HG02938 (cell line): ENCODE data around the gene STK10.

ENCODE experiments used
- ATAC-seq: cut with Tn5 transposase; IDR thresholded peaks from one replicate; pipeline ENCODE4 v1.9.1; 2021; ENCODE audit warnings: mild to moderate bottlenecking, moderate library complexity; ENCODE audit not compliant: unreplicated experiment

Gene STK10

DNA sequence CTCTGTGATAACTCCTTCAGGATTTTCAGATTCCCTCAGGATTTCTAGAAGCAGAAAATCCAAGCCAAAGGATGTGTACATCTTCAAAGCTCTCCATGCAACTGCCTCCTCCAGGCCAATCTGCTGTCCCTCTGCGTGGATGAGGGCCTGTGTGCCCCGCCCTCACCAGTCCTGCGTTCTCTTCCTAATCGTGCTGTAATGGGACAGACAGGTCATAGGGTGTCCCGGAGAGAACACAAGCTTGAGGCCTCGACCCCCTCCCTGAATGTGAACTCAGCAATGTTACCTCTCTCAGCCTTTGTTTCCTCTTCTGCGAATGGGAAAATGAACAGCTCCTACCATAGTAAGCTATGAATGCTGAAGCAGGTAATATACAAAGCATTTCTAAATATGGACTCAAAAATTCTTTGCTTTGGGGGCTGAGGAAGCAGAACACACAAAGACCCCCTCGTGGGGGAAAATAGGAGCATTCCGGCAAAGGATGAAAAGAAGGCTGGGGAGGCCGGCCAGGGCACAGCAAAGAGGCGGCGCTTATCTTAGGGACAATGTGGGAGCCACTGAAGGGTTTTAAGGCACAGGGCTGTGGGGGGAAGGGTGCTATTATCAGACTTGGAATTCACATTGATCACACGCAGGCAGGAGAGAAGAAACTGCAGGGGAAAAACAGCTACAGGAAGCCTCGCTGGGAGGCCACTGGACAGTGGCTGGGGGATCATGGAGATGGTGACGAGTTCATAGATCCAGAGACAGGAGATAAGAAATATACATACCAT lies 124.4 kb downstream of the STK10 start:
- ATAC-seq, result no peak

DNA sequence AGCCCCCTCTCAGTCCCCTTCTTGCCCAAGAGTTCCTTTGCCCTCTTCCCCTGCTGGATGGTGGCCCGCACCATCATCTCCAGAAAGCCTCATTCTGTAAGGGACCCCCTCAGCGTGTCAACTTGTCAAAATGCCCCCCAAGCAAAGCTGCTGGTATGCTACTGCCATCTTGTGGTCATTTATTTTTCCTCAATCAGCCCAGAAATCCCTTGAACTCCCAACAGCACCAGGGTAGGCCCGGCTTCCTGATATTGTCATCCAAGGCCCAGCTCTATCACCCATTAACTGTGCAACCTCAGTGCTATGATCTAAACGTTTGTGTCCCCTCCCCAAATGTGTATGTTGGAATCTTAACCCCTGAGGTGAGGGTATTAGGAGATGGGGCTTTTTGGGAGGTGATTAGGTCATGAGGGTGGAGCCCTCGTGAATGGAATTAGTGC lies 128.3 kb downstream of the STK10 start:
- no peak for ATAC-seq

DNA sequence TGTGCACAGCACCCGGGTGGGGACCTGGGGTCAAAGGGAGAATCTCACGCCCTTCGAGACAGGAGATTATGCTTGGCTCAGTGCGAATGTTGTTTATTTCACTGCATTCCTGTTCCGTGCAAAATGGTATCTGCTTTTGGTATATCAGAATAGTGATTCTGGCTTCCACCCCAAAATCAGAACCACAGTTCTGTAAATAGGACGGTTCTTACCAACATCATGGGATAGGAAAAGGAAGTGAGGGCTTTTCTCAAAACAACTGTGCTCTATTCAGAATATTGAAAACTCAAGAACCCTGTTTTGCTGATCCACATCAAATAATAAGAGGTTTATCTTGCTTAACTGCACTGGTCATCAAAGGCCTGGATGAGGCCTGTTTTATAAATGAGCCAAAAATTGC lies 129.9 kb downstream of the STK10 start:
- ATAC-seq, result no peak

DNA sequence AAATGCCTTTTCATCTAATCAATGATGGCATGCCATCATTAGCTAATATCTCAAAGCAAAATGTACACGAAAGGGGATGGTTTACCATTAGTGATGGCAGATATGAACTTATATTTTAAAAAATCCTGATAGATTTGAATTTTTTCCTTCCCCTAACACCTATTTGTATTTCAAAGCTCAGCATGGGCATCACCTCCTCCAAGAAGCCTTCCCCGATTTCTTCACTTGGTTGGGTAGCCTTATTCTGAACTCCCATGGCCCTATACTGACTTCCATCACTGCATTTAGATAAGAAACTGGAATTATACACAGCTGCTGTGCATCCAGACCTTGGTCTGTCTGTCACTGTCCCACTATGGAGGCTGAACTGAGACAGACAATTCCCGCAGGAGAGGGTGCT lies 132.0 kb downstream of the STK10 start:
- ATAC-seq, result no peak

DNA sequence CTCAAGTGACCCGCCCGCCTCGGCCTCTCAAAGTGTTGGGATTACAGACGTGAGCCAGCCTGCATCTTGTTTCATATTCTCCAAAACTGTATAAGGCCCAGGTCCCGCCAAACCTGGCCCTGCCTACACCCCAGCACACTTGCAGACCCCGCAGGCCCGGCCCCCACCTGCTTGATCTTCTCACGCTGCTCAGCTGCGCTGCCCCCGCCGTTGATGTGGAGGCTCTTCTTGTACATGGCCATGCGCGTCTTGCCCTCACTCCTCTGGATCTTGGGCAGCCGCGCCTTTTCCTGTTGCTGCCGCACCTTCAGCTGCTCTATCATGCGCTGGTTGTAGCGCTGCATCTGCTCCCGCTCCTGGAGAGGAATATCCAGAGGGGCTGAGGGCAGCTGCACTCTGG lies 132.6 kb downstream of the STK10 start:
- ATAC-seq, result no peak

DNA sequence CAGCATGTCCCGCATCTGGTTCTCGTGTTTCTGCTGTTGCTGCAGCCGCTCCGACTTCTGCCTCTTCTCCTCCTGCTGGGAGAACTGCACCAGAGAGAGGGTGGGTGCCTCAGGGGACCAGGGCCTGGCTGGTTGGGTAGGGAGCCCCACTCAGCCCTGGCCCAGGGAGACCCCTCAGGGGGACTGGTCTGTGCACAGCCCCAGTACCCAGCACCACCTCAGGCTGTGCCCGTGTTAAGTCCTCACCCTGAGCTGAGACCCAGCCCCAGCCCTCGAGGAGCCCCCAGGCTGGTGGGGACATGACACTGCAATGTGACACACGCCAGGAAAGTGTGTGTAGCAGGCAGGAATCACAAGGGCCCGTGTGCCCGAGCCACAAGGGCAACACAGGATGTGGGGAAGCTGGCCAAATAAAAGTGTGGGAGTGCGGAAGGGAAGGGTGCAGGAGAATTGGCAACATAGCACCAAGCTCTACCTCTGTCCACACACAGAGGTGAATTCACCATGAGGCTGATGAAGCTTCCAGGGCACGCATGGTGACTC lies 133.3 kb downstream of the STK10 start:
- no peak for ATAC-seq

DNA sequence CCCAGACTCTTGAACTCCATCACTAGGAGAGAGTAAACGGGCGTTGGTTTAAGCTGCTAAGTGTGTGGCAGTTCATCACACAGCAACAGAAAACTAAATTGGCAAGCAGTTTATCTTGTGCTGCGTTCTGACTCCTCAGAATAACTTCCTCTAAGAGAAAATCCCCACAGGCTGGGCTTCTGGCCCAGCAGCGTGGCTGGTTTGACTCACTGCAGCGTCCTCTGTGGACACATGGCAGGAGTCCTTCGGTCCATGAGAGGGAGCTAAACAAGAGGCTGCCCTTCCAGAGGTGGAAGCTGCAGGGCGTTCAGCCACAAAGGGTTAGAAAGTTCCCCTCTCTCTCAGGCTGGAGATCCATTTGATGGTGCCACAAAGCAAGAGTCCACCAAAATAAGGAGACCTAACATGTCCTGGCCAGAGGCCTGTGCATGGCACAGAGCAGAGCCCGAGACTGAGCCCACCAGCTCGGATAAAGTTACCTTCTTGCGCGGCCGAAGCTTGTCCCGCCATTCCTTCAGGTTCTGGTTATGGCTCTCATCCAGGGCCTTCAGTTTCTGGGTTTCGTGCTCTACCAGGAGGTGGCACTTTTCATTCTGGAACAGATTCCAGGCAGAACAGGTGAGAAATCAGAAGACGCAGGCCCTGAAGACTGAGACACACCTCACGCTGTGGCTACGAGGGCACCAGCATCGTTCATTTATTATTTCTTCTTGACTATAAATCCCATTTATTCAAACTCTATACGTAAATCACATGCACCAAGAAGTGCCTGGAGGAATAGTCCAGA lies 135.4 kb downstream of the STK10 start:
- no peak for ATAC-seq

DNA sequence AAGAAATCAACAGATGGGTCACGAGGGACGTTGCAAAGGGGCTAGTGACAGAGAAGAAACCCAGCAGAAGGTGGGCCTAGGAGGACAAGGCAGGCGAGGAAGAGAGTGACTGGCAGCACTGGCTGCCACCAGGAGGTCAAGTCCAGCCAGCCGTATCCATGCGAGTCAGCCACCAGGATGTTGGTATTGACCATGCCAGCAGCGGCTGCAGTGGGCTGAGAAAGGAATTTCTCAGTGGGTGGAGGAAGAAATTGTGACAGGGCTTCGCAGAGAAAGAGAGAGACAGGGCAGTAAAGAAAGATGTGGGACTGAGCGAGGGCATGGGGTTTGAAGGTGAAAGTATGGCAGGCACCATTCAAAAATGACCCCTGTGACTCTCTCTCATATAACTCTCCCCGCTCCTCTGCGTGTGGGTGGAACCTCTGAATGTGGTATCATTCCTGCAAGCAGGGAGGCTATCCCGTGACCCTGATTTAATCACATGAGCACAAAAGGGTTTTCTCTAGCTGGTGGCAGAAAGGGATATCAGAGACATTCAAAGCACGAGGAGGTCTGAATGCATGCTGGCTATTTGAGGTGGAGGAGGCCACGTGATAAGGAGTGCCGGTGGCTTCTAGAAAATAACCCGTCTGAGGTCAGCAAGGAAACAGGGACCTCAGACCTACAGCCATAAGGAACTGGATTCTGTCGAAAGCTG lies 136.2 kb downstream of the STK10 start:
- no peak for ATAC-seq

DNA sequence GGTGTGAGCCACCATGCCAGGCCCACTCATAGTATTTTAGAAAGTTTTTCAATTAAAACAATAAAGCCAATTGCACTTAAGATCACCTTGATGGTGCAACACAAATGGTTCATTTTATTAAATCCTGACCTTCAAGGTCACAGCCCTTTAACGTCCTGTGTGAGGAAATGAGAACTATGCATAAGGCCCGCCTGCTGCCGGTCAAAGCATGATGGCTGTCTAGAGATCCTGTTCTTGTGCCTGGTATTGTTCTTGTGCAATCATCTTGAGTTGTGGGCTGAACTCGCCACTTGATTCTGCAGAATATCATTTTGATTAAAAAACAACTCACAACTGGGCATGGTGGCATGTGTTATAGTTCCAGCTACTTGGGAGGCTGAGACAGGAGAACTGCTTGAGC lies 137.9 kb downstream of the STK10 start:
- ATAC-seq, result no peak

DNA sequence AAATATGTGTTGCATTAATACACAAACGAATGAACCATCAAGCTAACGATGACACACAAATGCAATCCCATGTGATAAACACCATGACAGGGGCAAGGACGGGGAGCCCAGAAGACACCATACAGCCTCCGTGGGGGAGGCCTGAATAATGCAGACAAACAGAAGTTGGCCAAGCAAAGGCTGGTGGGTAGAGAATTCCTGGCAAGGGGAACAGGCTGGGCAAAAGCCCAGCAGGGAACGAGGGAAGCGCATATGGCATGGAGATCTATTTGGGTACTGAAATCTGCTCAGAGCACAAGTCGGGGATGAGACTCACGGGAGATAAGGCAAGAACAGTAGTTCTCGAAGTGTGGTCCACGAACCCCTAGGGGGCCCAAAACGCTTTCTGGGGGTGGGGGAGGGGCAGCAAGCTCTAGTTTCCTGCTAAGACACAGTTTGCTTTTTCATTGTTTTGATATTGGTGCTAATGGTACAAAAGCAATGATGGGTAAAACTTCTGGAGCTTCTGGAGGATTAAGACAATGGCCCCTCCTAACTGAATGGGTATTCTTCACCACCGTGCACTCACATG lies 138.7 kb downstream of the STK10 start:
- no peak for ATAC-seq

DNA sequence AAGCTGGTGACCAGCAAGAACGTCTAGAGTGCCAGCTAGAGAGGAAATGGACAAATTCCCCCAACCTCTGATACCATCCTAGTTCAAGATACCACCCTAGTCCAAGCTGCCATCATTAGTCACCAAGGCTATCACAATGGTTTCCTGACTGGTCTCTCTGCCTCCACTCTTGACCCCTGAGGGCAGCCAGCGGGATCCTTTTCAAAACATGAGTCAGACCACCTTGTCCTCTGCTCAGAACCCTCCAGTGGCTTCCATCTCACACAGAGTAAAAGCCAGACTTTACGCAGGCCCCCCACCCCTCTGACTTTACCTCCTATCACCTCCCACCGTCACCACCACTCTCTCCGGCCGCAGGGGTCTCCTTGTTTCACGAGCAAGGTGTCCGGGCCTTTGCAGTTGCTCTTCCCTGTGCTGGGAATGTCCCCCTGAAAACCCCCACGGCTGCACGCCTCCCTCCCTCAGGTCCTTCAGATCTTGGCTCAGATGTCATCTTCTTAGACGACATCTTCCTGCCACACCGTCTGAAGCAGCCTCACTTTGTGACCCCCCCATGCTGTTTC lies 139.4 kb downstream of the STK10 start:
- no peak for ATAC-seq

DNA sequence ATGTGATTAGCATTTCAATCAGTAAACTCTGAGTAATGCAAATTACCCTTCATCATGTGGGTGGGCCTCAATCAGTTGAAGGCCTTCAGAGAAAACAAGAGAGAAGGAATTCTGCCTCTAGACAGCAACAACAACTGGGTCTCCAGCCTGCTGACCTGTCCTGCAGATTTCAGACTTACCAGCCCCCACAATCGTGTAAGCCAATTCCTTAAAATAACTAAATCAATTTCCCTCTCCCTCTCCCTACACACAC lies 139.9 kb downstream of the STK10 start:
- ATAC-seq, result no peak

DNA sequence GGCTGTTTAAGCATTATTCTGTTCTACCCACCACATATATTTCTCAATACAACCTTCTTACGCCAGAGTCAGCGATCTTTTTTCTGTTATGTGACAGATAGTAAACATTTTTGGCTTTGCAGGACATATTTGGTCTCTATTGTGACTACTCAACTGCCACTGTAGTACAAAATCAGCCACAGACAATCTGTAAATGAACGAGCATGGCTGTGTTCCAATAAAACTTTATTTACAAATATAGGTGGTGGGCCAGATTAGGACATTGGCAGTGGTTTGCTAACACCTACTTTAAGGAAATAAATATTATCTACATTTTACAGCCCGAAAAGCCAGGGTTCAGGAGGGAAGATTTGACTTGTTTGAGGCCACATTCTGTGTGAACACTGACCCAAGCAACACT lies 141.4 kb downstream of the STK10 start:
- no peak for ATAC-seq

DNA sequence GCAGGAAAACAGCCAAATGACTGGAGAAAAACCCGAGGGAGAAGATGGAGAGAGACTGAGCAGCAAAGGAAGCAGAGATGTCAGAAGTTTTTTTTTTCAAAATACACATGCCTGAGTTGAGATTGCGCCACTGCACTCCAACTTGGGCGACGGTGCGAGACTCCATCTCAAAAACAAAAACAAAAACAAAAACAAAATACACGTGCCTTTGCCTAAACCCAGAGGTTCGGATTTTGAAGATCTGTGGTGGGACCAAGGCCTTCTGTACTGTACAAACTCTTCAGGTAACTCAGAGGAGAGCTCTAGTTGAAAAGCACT lies 142.8 kb downstream of the STK10 start:
- no peak for ATAC-seq

DNA sequence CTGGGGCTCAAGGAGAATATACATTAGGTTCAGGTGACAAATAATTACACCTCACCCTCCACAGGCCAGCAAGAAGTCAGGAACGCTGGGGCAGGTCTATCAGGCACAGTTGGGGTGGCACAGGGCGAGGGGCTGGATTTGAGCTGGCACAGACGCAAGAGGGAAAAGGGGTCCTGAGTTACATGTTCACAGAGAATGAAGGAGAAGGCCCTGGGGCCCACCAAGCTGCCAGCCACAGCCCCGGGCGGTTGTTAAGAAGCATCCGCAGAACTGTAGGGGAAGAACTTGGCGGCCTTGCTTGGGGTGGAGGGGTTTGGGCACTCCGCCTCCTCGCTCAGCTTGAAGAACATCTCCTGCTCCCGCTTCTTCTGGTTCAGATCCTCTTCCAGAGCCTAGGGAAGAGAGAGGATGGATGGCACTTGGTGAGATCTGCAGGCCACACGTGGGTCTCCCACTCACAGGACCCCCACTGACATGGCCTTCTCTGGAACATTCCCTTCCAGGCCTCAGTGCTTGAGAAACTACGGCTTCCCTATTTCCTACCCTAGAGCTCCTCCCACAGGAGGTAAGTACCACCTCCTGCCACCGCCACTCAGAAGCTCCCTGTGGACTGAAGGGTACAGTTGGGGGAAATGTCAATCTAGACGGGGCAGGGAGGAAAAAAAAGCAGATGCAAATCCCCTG lies 143.3 kb downstream of the STK10 start:
- no peak for ATAC-seq

DNA sequence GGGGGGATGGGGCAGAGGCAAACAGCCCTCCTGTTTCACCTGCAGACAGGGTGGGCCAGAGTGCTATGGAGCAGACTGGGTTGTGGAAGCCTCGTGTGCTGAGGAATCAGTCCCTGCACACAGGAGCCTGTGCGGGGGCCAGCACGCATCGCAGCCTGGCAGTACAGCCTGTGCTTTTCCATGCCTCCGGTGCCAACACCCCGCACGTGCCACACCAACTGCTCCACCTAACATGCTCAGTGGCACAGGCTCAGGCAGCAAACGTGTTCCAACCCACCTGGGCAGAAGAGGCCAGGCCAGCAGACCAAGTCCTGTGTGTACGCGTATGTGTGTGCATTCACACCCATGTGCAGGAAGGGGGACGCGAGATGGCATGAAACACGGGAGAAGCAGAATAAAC lies 144.2 kb downstream of the STK10 start:
- no peak for ATAC-seq

DNA sequence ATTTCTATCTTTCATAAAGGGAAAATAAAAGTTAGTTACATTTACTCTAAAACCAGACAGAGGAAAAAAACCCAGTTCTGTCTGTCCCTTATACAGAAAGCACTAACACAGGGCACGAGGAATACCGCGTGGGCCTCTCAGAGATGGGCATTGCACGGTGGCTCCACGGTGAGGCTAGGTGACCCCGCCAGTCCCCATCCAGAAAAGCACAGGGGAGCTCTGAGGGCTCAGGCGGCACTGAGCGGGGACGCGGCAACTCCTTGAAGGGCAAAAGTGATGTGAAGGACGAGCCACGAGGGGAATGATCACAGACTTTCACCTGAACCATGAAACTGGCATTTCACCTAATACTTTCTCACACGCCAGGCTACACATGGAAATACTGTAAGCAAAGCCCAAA lies 145.8 kb downstream of the STK10 start:
- ATAC-seq, result no peak

DNA sequence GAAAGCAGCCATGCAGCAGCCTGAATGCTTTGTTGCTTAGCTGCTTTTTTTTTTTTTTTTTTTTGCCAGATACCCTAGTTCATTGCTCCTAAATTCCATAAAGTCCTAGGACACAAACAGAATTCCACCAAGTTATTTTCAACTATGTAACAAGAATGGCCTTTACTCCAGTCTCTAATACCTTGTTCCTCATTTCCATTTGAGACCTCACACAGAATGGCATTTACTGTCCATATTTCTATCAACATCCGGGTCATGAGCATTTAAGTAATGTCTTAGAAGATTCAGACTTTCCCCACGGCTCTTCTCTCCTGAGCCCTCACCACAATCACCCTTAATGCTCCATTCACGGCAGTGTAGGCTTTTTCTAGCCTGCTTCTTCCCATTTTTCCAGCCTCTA lies 149.9 kb downstream of the STK10 start:
- no peak for ATAC-seq

DNA sequence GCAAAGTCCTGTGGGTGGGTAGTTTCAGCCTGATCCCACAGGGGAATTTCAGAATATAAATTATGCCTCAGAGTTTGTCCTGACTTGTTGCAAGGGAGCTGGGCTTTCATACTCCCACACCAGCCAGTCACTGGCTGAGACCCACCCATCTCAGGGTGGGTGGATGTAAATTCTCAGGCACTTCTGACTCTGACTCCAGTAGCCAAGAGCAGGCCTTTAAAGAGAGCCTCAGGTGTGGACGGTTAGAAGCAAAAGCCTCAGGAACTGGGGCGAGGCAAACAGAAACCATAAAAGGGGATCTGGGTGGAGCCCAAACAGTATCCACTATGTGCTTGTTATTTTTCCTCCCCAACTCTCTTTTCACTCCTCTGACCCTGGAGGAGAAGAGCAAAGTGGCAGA lies 153.0 kb downstream of the STK10 start:
- ATAC-seq, result no peak

DNA sequence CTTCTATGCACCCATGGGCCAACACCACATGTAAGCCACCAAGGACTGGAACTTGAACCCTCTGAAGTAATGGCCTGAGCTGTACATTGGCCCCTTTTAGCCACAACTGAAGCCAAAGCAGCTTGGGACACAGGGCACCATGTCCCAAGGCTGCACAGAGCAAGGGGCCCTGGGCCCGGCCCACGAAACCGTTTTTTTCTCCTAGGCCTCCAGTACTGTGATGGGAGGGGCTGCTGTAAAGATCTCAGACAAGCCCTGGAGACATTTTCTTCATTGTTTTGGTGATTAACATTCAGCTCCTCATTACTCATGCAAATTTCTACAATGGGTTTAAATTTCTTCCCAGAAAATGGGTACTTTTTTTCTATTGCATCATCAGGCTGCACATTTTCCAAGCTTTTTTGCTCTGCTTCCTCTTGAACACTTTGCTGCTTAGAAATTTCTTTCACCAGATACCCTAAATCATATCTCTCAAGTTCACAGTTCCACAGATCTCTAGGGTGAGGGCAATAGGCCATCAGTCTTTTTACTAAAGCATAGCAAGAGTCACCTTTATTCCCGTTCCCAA lies 156.0 kb downstream of the STK10 start:
- no peak for ATAC-seq
